Measurements from ENCODE around the gene ARHGEF33. TPM values are rescaled to one million over a fixed set of nuclear protein-coding genes. Genes with fewer than 3 reads are reported as not detected.

Gene ARHGEF33
- polyA plus RNA-seq, 1 of the 3 experiments (the other 2 are of a cell fraction): 0.25 TPM

DNA sequence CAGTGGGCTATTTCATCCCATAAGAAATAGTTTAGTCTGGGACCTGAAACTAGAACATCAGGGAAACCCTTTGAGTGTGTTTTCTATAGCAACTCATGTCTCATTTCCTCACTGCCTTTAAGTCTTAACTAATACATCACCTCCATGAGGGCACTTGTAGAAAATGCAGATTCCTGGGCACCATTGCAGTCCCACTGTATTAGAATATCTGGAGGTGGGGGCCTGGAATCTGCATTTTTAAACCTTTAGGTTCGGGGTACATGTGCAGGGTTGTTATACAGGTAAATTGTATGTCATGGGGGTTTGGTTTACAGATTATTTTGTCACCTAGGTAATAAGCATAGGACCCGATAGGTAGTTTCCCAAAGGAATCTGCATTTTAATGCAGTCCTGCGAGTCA lies 87.4 kb downstream of the ARHGEF33 start:
- TF ChIP-seq FOXM1 (IDR thresholded peaks at IDR 0.05; ENCODE audit: low read depth): no peak
- no peak for TF ChIP-seq POLR2AphosphoS5 (IDR thresholded peaks at IDR 0.05; ENCODE audit: low read depth, low read length)
- no peak for TF ChIP-seq FOXJ3 (CRISPR knock-in tag; IDR thresholded peaks at IDR 0.05)
- TF ChIP-seq, protein P1, sequence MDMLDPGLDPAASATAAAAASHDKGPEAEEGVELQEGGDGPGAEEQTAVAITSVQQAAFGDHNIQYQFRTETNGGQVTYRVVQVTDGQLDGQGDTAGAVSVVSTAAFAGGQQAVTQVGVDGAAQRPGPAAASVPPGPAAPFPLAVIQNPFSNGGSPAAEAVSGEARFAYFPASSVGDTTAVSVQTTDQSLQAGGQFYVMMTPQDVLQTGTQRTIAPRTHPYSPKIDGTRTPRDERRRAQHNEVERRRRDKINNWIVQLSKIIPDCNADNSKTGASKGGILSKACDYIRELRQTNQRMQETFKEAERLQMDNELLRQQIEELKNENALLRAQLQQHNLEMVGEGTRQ (IDR thresholded peaks at IDR 0.05; ENCODE audit: borderline replicate concordance, low read depth, low read length): no peak
- TF ChIP-seq GATA2 (CRISPR knock-in tag; IDR thresholded peaks at IDR 0.05): no peak
- H3K4me3 ChIP-seq (ENCODE audit: low read depth in 2 of 2, low read length in 1 of 2): no peak overlapping the region
- H3K27ac ChIP-seq (ENCODE audit: low read depth in 2 of 2, low read length in 1 of 2): no peak overlapping the region
- H2AFZ ChIP-seq (ENCODE audit: low read depth): no peak overlapping the region
- H4K20me1 ChIP-seq (ENCODE audit: insufficient read depth): no peaks in the 10 kb centered on the region
- peaks cover 0 to 2% of the 10 kb centered on the region in 2 experiments; a peak in 2 of 4 replicates for H3K4me1 ChIP-seq (ENCODE audit: control insufficient read depth in 1 of 2, insufficient read depth in 2 of 2, low read depth in 1 of 2, low read length in 1 of 2)
- ChIA-PET POLR2A (no interaction called here), CTCF (no interaction called here)
- no peak overlapping the region for H3K9ac ChIP-seq
- no peaks in the 10 kb centered on the region for H3K79me2 ChIP-seq (ENCODE audit: insufficient read depth)
- H3K9me3 ChIP-seq: no peaks in the 10 kb centered on the region
- peaks cover 14 to 18% of the 10 kb centered on the region in 2 experiments for H3K36me3 ChIP-seq (replicated peaks in 1 of 2; ENCODE audit: control insufficient read depth in 1 of 2, insufficient read depth in 2 of 2, low read length in 1 of 2)
- DNase-seq: no peak
- H3K27me3 ChIP-seq (ENCODE audit: insufficient read depth): no peaks in the 10 kb centered on the region
- 97% methylated on average over 3 of the region's 3 CpGs for WGBS (ENCODE audit: low lambda C conversion rate)
- H3K9me2 ChIP-seq: no peaks in the 10 kb centered on the region
- no peak overlapping the region for H3K4me2 ChIP-seq
- H3F3A ChIP-seq (replicated peaks; ENCODE audit: insufficient read depth): no peaks in the 10 kb centered on the region

GRCh38 chr2:38978296-38978903 lies 88.7 kb downstream of the ARHGEF33 start:
- DNase-seq: no peak
- TF ChIP-seq TCF12 (IDR thresholded peaks at IDR 0.05) (no peak), ELF1 (IDR thresholded peaks at IDR 0.05) (no peak), RFX5 (IDR thresholded peaks at IDR 0.05; ENCODE audit: low read length) (no peak), CHD2 (IDR thresholded peaks at IDR 0.05; ENCODE audit: low read length, partially characterized antibody) (no peak), NFIC (IDR thresholded peaks at IDR 0.05; ENCODE audit: borderline replicate concordance) (no peak), FOXJ3 (CRISPR knock-in tag; IDR thresholded peaks at IDR 0.05) (no peak), JUND (IDR thresholded peaks at IDR 0.05) (no peak), FOSL2 (IDR thresholded peaks at IDR 0.05; ENCODE audit: borderline replicate concordance, low read depth) (no peak), POLR2AphosphoS5 (IDR thresholded peaks at IDR 0.05; ENCODE audit: low read depth, low read length) (no peak), NRF1 (IDR thresholded peaks at IDR 0.05; ENCODE audit: low read depth, low read length) (no peak), CTCF (IDR thresholded peaks at IDR 0.05) (no peak), EZH2phosphoT487 (IDR thresholded peaks at IDR 0.05; ENCODE audit: borderline replicate concordance, low read depth) (no peak), TAF1 (IDR thresholded peaks at IDR 0.05; ENCODE audit: borderline replicate concordance, low read depth, low read length) (no peak), MXI1 (IDR thresholded peaks at IDR 0.05; ENCODE audit: low read depth, low read length) (no peak), YY1 (IDR thresholded peaks at IDR 0.05; ENCODE audit: low read depth) (no peak), RXRA (IDR thresholded peaks at IDR 0.05; ENCODE audit: borderline replicate concordance, low read depth) (no peak), EP300 (IDR thresholded peaks at IDR 0.05; ENCODE audit: borderline replicate concordance in 1 of 2, low read depth in 1 of 2, low read length in 1 of 2) (no peak), PBX3 (IDR thresholded peaks at IDR 0.05) (no peak)
- Histone ChIP-seq H3K4me2 (no peak overlapping the region), H3F3A (replicated peaks; ENCODE audit: insufficient read depth) (no peaks in the 10 kb centered on the region), H3K9me3 (no peaks in the 10 kb centered on the region), H4K20me1 (ENCODE audit: insufficient read depth) (no peaks in the 10 kb centered on the region), H3K9ac (no peak overlapping the region), H3K27ac (ENCODE audit: low read depth in 2 of 2, low read length in 1 of 2) (no peak overlapping the region), H3K36me3 (replicated peaks in 1 of 2; ENCODE audit: control insufficient read depth in 1 of 2, insufficient read depth in 2 of 2, low read length in 1 of 2) (peaks cover 14 to 27% of the 10 kb centered on the region in 2 experiments), H3K4me1 (ENCODE audit: control insufficient read depth in 1 of 2, insufficient read depth in 2 of 2, low read depth in 1 of 2, low read length in 1 of 2) (peaks cover 0 to 2% of the 10 kb centered on the region in 2 experiments; a peak in 2 of 4 replicates), H3K27me3 (ENCODE audit: insufficient read depth) (no peaks in the 10 kb centered on the region), H2AFZ (ENCODE audit: low read depth) (no peak overlapping the region), H3K9me2 (no peaks in the 10 kb centered on the region), H3K4me3 (ENCODE audit: low read depth in 2 of 2, low read length in 1 of 2) (no peak overlapping the region), H3K79me2 (ENCODE audit: insufficient read depth) (no peaks in the 10 kb centered on the region)
- ChIA-PET POLR2A (interaction anchor here (0.6 kb wide), 1 partner anchor 142 kb away, joined by 3 read pairs; no protein-coding TSS in a partner anchor), CTCF (interaction anchor here (1.9 kb wide), 1 partner anchor 31 kb away, joined by 5 read pairs; no protein-coding TSS in a partner anchor)
- WGBS (ENCODE audit: low lambda C conversion rate): 90% methylated on average over 5 of the region's 5 CpGs

Data from SK-N-SH (cell line).